ENCODE data around the gene UGT2A1.

UGT2A1 gene

GRCh38 chr4:69697536-69698242 is 44.6 kb upstream of the UGT2A1 start:
- no peak overlapping the region for H3K9ac ChIP-seq (ENCODE audit: low read depth, low read length)
- TF ChIP-seq EZH2 (IDR thresholded peaks at IDR 0.05; ENCODE audit: borderline replicate concordance, low read depth, low read length, severe bottlenecking) = no peak
- TF ChIP-seq, protein P1, sequence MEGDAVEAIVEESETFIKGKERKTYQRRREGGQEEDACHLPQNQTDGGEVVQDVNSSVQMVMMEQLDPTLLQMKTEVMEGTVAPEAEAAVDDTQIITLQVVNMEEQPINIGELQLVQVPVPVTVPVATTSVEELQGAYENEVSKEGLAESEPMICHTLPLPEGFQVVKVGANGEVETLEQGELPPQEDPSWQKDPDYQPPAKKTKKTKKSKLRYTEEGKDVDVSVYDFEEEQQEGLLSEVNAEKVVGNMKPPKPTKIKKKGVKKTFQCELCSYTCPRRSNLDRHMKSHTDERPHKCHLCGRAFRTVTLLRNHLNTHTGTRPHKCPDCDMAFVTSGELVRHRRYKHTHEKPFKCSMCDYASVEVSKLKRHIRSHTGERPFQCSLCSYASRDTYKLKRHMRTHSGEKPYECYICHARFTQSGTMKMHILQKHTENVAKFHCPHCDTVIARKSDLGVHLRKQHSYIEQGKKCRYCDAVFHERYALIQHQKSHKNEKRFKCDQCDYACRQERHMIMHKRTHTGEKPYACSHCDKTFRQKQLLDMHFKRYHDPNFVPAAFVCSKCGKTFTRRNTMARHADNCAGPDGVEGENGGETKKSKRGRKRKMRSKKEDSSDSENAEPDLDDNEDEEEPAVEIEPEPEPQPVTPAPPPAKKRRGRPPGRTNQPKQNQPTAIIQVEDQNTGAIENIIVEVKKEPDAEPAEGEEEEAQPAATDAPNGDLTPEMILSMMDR (IDR thresholded peaks at IDR 0.05; ENCODE audit: borderline replicate concordance, extremely low read depth, low read length, poor library complexity, severe bottlenecking) = no peak
- no peak overlapping the region for H3K27ac ChIP-seq (ENCODE audit: low read length)
- H3K79me2 ChIP-seq (ENCODE audit: insufficient read depth, low read length) = no peaks in the 10 kb centered on the region
- H2AFZ ChIP-seq (ENCODE audit: low read depth, low read length) = no peak overlapping the region
- H3K4me1 ChIP-seq (ENCODE audit: insufficient read depth, low read length) = no peaks in the 10 kb centered on the region
- DNase-seq = no peak
- no peak for ATAC-seq (ENCODE audit: insufficient read depth, low read depth)
- no peaks in the 10 kb centered on the region for H4K20me1 ChIP-seq (ENCODE audit: insufficient read depth, low read length)
- H3K27me3 ChIP-seq (ENCODE audit: insufficient read depth, low read length, poor library complexity) = no peaks in the 10 kb centered on the region
- H3K4me3 ChIP-seq (ENCODE audit: low read depth in 1 of 2, low read length in 2 of 2) = no peak overlapping the region
- H3K36me3 ChIP-seq (ENCODE audit: insufficient read depth, low read length) = no peaks in the 10 kb centered on the region
- no peak overlapping the region for H3K4me2 ChIP-seq (ENCODE audit: insufficient read depth, low read length)
- H3K9me3 ChIP-seq (ENCODE audit: insufficient read depth, low read length, severe bottlenecking) = no peaks in the 10 kb centered on the region

DNA sequence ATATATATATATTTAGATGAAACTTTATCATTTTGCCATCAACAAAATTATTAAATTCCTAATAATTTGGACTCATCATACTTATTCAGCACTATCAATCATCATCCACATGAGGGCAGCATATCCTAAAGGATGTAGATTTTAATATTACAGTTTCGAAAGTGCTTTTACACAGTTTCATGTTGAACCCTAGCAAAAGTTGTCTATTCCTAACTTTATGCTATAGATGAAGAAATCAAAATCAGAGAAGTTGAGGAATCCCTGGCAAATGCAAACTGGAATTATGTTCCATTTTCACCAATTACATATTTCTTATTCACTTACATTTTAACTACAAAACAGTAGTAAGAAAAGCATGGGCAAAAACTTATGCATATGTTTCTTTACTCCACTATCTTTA is 36.6 kb upstream of the UGT2A1 start:
- no peak for TF ChIP-seq EZH2 (IDR thresholded peaks at IDR 0.05; ENCODE audit: borderline replicate concordance, low read depth, low read length, severe bottlenecking)
- TF ChIP-seq, protein P1 (IDR thresholded peaks at IDR 0.05; ENCODE audit: borderline replicate concordance, extremely low read depth, low read length, poor library complexity, severe bottlenecking) = peak; percentile 69
- no peaks in the 10 kb centered on the region for H3K9me3 ChIP-seq (ENCODE audit: insufficient read depth, low read length, severe bottlenecking)
- H4K20me1 ChIP-seq (ENCODE audit: insufficient read depth, low read length) = no peaks in the 10 kb centered on the region
- ATAC-seq (ENCODE audit: insufficient read depth, low read depth) (no peak), DNase-seq (no peak)
- no peaks in the 10 kb centered on the region for H3K4me1 ChIP-seq (ENCODE audit: insufficient read depth, low read length)
- no peak overlapping the region for H3K27ac ChIP-seq (ENCODE audit: low read length)
- H3K27me3 ChIP-seq (ENCODE audit: insufficient read depth, low read length, poor library complexity) = no peaks in the 10 kb centered on the region
- no peak overlapping the region for H3K9ac ChIP-seq (ENCODE audit: low read depth, low read length)
- H3K4me3 ChIP-seq (ENCODE audit: low read depth in 1 of 2, low read length in 2 of 2) = no peak overlapping the region
- H3K79me2 ChIP-seq (ENCODE audit: insufficient read depth, low read length) = no peaks in the 10 kb centered on the region
- 0 out of 2 replicates have a peak overlapping the region, but pooled peaks have one; percentile 17 for H3K4me2 ChIP-seq (ENCODE audit: insufficient read depth, low read length)
- H2AFZ ChIP-seq (ENCODE audit: low read depth, low read length) = no peak overlapping the region
- no peaks in the 10 kb centered on the region for H3K36me3 ChIP-seq (ENCODE audit: insufficient read depth, low read length)

DNA sequence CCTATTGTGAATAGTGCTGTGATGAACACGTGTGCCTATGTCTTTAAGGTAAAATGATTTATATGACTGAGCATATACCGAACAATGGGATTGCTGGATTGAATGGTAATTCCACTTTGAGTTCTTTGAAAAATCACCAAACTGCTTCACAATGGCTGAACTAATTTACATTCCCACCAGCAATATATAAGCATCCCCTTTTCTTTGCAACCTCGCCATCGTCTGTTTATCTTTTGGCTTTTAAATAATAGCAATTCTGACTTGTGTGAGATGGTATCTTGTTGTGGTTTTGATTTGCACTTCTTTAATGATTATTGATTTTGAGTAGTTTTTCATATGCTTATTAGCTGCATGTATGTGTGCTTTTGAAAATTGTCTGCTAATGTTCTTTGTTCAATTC is 31.8 kb upstream of the UGT2A1 start:
- Histone ChIP-seq H2AFZ (ENCODE audit: low read depth, low read length) (no peak overlapping the region), H3K27me3 (ENCODE audit: insufficient read depth, low read length, poor library complexity) (no peaks in the 10 kb centered on the region), H4K20me1 (ENCODE audit: insufficient read depth, low read length) (no peaks in the 10 kb centered on the region), H3K4me3 (ENCODE audit: low read depth in 1 of 2, low read length in 2 of 2) (no peak overlapping the region), H3K4me1 (ENCODE audit: insufficient read depth, low read length) (no peaks in the 10 kb centered on the region), H3K4me2 (ENCODE audit: insufficient read depth, low read length) (no peak overlapping the region), H3K9me3 (ENCODE audit: insufficient read depth, low read length, severe bottlenecking) (no peaks in the 10 kb centered on the region), H3K79me2 (ENCODE audit: insufficient read depth, low read length) (no peaks in the 10 kb centered on the region), H3K9ac (ENCODE audit: low read depth, low read length) (no peak overlapping the region), H3K27ac (ENCODE audit: low read length) (no peak overlapping the region), H3K36me3 (ENCODE audit: insufficient read depth, low read length) (no peaks in the 10 kb centered on the region)
- no peak for ATAC-seq (ENCODE audit: insufficient read depth, low read depth)
- DNase-seq = no peak
- TF ChIP-seq, protein P1 (IDR thresholded peaks at IDR 0.05; ENCODE audit: borderline replicate concordance, extremely low read depth, low read length, poor library complexity, severe bottlenecking) = no peak
- no peak for TF ChIP-seq EZH2 (IDR thresholded peaks at IDR 0.05; ENCODE audit: borderline replicate concordance, low read depth, low read length, severe bottlenecking)

Data from DND-41 (cell line).